Hematopoietic multipotent progenitor cell treated with erythropoietin and hydrocortisone succinate and interleukin-3 and kit ligand, for 4 days (in vitro differentiated cells): ENCODE measurements around the gene ATXN1.
"Not testable (repeated sequence)": the region's sequence is repeated elsewhere in the genome, so short reads cannot be mapped to it uniquely, and the experiment has no call there.

Source experiments
- DNase-seq: peaks from one replicate; pipeline ENCODE4 v3.0.0-alpha.2; 2015

ATXN1 gene

GRCh38 chr6:16263464-16264099, 497.7 kb downstream of the ATXN1 start:
- not testable (repeated sequence) for DNase-seq

GRCh38 chr6:16262773-16263172, 498.5 kb downstream of the ATXN1 start:
- DNase-seq, result not testable (repeated sequence)

GRCh38 chr6:16260602-16261001, 500.7 kb downstream of the ATXN1 start:
- not testable (repeated sequence) for DNase-seq

GRCh38 chr6:16259604-16260003, 501.7 kb downstream of the ATXN1 start:
- DNase-seq, result not testable (repeated sequence)

GRCh38 chr6:16258709-16259075, 502.6 kb downstream of the ATXN1 start:
- DNase-seq, result no peak

GRCh38 chr6:16257999-16258708, 503.1 kb downstream of the ATXN1 start:
- DNase-seq, result no peak

GRCh38 chr6:16256781-16257180, 504.5 kb downstream of the ATXN1 start:
- no peak for DNase-seq

GRCh38 chr6:16254535-16254934, 506.7 kb downstream of the ATXN1 start:
- no peak for DNase-seq

GRCh38 chr6:16253399-16254144, 507.7 kb downstream of the ATXN1 start:
- no peak for DNase-seq

- no peak for DNase-seq
Measured at GRCh38 chr6:16252686-16253299, 508.5 kb downstream of the ATXN1 start.

GRCh38 chr6:16251706-16252105, 509.6 kb downstream of the ATXN1 start:
- no peak for DNase-seq

GRCh38 chr6:16249971-16250370, 511.3 kb downstream of the ATXN1 start:
- no peak for DNase-seq
